Stimulated activated CD4-positive, alpha-beta T cell treated with anti-CD3 and anti-CD28 coated beads, Interleukin-2, amount 100 ng/mL, for 4 hours (primary cell): Measurements from ENCODE around the gene CCL25.
"Not testable (repeated sequence)": the region's sequence is repeated elsewhere in the genome, so short reads cannot be mapped to it uniquely, and the experiment has no call there.

Experiments used
- DNase-seq: peaks from one replicate; pipeline ENCODE4 v3.0.0-alpha.2; 2020; ENCODE audit warnings: low read depth

Gene CCL25, protein sequence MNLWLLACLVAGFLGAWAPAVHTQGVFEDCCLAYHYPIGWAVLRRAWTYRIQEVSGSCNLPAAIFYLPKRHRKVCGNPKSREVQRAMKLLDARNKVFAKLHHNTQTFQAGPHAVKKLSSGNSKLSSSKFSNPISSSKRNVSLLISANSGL

DNA sequence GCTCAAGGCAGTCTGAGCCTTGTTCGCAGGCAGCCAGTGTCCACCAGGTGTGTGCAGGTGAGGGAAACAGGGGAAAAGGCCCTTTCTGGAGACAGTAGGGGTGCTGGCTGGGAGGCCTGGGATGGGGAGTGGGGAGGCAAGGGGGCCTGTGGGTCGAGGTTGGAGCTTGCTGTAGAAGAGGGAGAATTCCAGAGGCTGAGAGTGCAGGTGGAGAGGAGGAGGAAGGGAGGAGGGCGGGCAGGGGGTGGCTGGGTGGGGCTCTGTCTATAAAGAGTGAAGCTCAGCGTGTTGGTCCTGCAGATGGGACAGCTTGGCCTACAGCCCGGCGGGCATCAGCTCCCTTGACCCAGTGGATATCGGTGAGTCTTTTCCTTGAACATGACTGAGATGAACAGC lies at the start of gene CCL25:
TSS of gene CCL25 (plus strand) at position 297 of the 396 bp plus-strand sequence. CDS start 290 bp downstream, outside the sequence.
- no peak for DNase-seq

DNA sequence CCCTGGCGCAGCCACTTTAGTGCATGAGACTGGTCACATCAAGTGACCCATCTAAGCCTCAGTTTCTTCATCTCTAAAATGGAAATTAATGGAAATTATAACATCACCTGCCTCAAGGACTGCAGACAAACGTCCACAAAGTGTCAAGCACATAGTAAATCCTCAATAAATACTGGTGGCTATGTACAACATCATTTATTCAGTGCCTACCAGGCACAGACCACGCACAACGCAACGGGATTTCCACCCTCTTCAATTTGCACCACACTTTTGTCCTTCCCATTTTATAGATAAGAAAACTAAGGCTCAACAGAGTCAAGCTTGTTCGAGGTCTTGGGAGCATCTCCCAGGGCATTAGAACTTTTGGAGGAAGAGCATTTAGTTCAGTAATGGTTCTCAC lies 48.6 kb upstream of the CCL25 start:
- DNase-seq, result no peak

DNA sequence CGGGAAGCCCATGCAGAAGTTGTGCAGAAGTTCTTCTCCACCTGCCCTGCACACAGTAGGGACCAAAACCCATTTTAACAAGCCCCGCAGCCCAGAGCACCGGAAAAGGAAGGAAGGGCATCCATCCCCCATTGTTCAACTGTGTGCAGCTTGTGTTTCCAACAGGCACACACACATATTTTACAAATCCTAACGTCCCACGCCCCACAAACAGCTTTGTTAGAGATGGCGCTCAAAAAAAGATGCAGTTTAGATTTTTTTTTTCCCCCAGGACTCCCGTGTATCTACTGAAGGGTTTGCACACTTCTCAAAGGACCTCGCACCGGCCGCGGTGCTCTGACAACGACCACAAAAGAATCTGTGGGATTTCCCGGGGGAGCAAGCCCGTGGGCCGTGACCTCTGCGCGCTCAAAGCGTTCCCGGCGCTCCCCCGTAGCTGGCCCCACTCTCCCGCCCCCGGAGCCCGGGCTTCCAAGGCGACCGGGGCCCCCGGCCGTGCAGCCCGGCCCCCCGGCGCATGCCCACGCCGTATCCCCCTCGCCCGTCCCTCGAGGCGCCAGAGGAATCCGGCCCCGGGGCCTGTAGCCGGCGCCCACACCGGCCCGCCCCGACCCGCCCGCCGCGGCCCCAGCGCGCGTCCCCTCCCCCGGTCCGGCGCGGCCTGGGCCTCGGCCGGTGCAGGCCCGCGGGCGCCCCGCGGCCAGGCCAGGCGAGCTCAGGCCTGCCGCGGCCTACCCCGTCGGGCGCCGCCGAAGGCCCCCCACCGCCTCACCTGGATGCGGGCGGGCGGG lies 47.6 kb upstream of the CCL25 start:
- no peak for DNase-seq

DNA sequence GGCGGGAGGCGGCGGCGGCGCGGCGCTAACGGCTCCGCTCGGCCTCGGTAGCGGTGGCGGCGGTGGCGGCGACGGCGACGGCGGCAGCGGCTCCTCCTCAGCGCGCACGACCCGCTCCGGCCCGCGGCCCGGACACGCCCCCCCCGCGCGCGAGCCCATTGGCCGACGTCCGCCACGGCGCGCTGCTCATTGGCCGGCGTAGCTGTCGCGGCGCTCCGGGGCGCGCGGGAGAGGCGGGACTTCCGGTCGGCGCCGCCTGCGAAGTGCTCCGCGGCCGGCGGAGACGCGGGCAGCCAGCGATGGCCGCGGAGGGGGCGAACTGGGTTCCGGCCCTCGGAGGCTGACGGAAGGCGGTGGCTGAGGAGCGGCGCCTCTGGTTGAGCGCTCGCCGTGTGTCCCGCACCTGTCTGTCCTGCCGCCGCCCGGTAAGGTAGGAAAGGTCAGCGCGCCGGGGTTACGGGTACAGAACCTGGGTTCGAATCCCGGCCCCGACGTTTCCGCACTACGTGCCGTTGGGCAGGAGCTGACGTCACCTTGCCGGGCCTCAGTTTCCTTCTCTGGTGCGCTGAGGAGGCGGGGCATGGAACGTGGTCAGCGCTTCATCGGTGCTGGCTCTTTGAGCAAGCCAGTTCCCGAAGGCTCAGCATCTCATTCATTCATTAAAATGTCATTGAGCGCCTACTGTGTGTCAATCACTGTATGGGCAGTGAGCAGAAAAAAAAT lies 46.9 kb upstream of the CCL25 start, which contains the start of gene ELAVL1:
TSS of gene ELAVL1 (minus strand) at position 108 of the 723 bp plus-strand sequence. CDS start 13,826 bp downstream, outside the sequence.
- peak; percentile 84 for DNase-seq

DNA sequence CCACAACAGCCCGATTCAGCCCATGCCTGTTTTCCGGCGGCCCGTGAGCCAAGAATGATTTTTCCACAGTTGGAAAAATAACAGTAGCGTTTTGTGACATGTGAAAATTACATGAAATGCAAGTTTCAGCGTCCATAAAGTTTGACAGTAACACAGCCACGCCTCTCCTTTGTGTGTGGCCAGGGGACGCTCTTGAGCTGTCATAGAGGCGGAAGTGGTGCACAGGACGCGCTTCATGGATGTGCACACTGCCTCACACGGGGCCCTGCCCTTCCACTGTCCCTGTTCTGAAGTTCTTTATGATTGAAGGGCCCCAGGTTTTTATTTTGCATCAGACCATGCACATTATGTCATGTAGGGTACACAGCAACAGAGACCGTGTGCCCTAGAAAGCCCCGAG lies 34.8 kb upstream of the CCL25 start:
- DNase-seq, result no peak

- DNase-seq, result no peak
Measured at GRCh38 chr19:8020681-8021080, 31.9 kb upstream of the CCL25 start.

GRCh38 chr19:8021374-8021773 lies 31.2 kb upstream of the CCL25 start:
- no peak for DNase-seq

DNA sequence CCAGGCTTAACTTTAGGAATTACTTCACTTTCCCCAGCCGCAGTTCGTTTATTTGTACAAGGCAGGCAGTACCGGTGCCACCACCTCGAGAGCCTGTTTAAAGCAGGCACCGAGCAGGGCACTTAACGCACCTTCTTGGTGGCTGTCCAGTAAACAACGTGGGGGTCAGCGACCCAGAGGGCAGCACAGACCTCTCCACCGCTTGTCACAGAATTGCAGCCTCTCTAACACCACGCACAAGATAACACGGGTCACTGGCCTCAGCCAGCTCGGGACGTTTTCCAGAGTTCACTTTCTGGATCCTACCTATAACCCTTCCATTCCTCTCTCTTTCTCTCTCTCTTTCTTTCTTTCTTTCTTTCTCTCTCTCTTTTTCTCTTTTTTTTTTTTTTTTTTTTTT lies 30.3 kb upstream of the CCL25 start:
- no peak for DNase-seq

- no peak for DNase-seq
Measured at GRCh38 chr19:8023371-8023770, 29.2 kb upstream of the CCL25 start.

DNA sequence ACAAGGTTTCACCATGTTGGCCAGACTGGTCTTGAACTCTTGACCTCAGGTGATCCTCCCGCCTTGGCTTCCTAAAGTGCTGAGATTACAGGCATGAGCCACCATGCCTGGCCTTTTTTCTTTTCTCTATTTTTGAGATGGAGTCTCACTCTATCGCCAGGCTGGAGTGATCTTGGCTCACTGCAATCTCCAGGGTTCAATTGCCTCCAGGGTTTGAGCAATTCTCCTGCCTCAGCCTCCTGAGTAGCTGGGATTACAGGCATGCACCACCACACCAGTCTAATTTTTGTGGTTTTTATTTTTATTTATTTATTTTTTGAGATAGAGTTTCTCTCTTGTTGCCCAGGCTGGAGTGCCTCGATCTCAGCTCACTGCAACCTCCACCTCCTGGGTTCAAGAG lies 28.3 kb upstream of the CCL25 start:
- DNase-seq, result not testable (repeated sequence)

GRCh38 chr19:8025316-8025715 lies 27.2 kb upstream of the CCL25 start:
- DNase-seq, result no peak

GRCh38 chr19:8028951-8029491 lies 23.5 kb upstream of the CCL25 start:
- no peak for DNase-seq

GRCh38 chr19:8030960-8031359 lies 21.6 kb upstream of the CCL25 start:
- DNase-seq, result no peak

GRCh38 chr19:8033287-8034177 lies 19.0 kb upstream of the CCL25 start:
- not testable (repeated sequence) for DNase-seq

DNA sequence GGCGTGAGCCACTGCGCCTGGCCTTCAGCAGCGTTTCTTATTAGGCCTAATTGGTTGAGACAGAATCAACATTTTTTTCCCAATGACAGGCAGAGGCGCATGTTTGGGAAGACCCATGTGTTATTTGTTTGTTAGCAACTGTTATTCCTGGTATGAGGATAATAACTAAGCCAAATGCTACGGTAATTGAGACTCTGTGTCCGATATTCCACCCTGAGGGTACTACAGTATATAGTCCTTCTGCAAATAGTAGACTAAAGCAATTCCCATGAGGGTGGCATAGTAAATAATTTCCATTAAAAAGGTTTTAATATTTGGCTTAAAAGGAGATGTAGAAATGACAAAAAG lies 18.4 kb upstream of the CCL25 start:
- no peak for DNase-seq

DNA sequence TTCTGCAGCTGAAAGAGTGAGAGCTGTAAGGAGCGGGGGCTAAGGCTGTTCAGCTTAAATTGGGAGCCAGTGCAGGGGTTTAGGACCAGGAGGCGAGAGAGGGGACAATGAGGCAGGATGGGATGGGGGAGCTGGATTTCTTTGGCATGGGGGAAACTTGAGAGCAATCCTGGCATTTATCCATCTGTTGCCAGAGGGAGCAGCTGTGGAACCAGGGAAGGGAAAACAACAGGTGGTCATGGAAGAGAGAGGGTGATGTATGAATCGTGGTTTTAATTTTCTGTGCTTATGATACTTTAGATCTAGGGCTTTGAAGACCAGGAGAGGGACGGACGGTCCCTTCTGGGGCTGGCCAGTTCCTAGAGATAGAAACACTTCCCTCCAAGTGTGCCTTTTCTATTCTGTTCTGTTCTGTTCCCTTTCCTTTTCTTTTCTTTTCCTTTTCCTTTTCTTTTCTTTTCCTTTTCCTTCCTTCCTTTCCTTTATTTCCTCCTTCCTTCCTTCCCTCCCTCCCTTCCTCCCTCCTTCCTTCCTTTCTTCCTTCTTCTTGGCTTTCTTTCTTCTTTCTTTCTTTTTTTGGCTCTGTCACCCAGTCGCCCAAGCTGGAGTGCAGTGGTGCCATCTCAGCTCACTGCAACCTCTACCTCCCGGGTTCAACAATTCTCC lies 16.0 kb upstream of the CCL25 start:
- no peak for DNase-seq

DNA sequence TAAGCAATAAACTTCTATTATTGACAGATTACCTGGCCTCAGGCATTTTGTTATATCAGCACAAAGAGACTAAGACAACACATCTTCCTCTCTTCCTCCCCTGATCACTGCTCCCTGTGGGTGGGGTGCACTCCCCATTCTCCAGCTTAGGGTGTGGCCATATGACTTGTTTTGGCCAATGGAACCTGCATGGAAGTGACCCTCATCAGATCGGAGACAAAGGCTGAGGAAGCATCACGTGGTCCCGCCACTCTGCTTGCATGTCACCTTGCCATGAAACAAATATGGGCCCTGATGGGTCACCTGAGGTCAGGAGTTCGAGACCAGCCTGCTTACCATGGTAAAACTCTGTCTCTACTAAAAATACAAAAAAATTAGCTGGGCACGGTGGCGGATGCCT lies 13.7 kb upstream of the CCL25 start:
- DNase-seq, result no peak

- no peak for DNase-seq
Measured at GRCh38 chr19:8039231-8039630, 13.3 kb upstream of the CCL25 start.

- DNase-seq, result no peak
Measured at GRCh38 chr19:8041531-8041931, 11.0 kb upstream of the CCL25 start.

DNA sequence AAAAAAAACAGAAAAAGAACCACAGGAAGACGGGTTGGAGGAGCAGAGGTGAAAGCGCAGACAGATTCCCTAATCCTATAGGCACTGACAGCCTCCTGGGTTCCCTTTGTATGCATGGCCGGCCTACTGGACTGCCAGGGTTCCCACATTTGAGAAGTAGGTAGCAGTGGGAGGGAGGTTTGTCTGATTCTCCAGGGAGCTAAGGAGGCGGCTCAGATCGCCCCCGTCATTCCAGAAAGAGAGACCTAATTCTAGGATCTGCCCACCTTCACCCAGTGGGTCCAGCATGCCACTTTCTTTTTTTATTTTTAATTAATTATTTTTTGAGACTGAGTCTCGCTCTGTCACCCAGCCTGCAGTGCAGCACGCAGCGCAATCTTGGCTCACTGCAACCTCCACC lies 9.7 kb upstream of the CCL25 start:
- DNase-seq, result no peak

DNA sequence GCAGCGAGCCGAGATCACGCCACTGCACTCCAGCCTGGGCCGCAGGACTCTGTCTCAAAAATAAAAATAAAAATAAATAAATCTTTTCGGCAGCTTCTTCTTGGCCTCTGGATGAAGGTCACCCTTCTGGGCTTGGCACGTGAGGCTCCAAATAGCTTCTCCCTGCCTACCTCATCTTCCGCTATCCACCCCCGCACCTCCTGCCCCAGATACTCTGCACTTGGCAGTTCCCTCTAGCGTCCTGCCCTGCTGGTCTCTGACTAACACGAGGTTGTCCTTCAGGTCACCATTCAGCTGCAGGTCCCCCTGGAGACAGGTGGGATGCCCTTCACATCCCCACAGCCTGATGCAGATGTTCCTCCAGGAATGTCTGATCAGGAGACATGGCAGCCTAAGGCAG lies 8.5 kb upstream of the CCL25 start:
- DNase-seq, result no peak
